Measurements from ENCODE around the gene TUBA8. TPM values are rescaled to one million over a fixed set of nuclear protein-coding genes. Genes with fewer than 3 reads are reported as not detected.
A peak's percentile ranks its signal among the peaks of the same experiment; 100 is the strongest.

The TUBA8 gene
- total RNA-seq, 3 donors from 2014 or later (not counting 1 experiment from before 2014, with no cell fraction given), result 1.2 to 3.7 (median 2.3) TPM

DNA sequence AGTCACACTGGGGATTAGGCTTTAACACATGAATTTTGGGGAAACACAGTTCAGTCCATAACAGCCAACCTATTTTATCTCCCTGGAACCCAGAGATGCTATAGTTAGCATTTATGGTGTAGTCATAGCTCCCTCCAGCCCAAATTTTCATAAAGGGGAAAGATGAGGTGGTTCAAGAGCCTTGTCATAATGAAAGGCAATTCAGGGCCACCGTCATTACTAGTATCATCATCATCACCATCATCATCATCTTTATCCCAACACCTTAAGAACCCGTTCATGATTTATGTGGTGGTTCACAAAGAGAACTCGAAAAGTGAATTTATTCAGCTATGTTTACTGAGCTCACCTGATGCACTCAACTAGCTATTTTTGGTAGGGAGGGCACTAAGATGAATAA is 2.4 kb upstream of the TUBA8 start:
- H3K4me3 Mint-ChIP-seq, result no peak overlapping the region
- no CpG with 5 or more reads among the region's 3 CpGs for WGBS (ENCODE audit: insufficient coverage)
- peaks cover 16 to 18% of the 10 kb centered on the region in 2 donors for H3K4me1 Mint-ChIP-seq
- DNase-seq, result no peak
- no peaks in the 10 kb centered on the region for H3K9me3 Mint-ChIP-seq
- TF ChIP-seq, protein P1, sequence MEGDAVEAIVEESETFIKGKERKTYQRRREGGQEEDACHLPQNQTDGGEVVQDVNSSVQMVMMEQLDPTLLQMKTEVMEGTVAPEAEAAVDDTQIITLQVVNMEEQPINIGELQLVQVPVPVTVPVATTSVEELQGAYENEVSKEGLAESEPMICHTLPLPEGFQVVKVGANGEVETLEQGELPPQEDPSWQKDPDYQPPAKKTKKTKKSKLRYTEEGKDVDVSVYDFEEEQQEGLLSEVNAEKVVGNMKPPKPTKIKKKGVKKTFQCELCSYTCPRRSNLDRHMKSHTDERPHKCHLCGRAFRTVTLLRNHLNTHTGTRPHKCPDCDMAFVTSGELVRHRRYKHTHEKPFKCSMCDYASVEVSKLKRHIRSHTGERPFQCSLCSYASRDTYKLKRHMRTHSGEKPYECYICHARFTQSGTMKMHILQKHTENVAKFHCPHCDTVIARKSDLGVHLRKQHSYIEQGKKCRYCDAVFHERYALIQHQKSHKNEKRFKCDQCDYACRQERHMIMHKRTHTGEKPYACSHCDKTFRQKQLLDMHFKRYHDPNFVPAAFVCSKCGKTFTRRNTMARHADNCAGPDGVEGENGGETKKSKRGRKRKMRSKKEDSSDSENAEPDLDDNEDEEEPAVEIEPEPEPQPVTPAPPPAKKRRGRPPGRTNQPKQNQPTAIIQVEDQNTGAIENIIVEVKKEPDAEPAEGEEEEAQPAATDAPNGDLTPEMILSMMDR (IDR thresholded peaks at IDR 0.05), result no peak
- peaks cover 9% of the 10 kb centered on the region for H3K27me3 ChIP-seq (ENCODE audit: control insufficient read depth, insufficient read depth, low read length)
- peaks cover 12 to 18% of the 10 kb centered on the region in 2 donors for H3K27me3 Mint-ChIP-seq (ENCODE audit: low read depth in 2 of 2)
- H3K4me1 ChIP-seq (ENCODE audit: control insufficient read depth, insufficient read depth, low read length), result peaks cover 22% of the 10 kb centered on the region
- no peak overlapping the region for H3K27ac ChIP-seq (ENCODE audit: low read length)
- no peaks in the 10 kb centered on the region for H3K36me3 ChIP-seq (ENCODE audit: control insufficient read depth, insufficient read depth, low read length)
- no peak overlapping the region for H3K4me3 ChIP-seq (ENCODE audit: low read length)
- no peak overlapping the region for H3K27ac Mint-ChIP-seq
- peaks cover 4% of the 10 kb centered on the region for H3K9me3 ChIP-seq (ENCODE audit: control insufficient read depth, insufficient read depth, low read length)
- intact Hi-C loops (cut with micrococcal nuclease), result no loop called here
- H3K36me3 Mint-ChIP-seq, result peaks cover 13% of the 10 kb centered on the region
- no peak for ATAC-seq

- peak overlapping the region; percentile 75 for H3K4me3 Mint-ChIP-seq
- no peak overlapping the region for H3K27ac ChIP-seq (ENCODE audit: low read length)
- H3K4me1 Mint-ChIP-seq, result peaks cover 27 to 31% of the 10 kb centered on the region in 2 donors
- peaks cover 12 to 18% of the 10 kb centered on the region in 2 donors for H3K27me3 Mint-ChIP-seq (ENCODE audit: low read depth in 2 of 2)
- peaks cover 13% of the 10 kb centered on the region for H3K36me3 Mint-ChIP-seq
- DNase-seq (no peak), ATAC-seq (no peak)
- peaks cover 36% of the 10 kb centered on the region for H3K4me1 ChIP-seq (ENCODE audit: control insufficient read depth, insufficient read depth, low read length)
- H3K9me3 ChIP-seq (ENCODE audit: control insufficient read depth, insufficient read depth, low read length), result peaks cover 4% of the 10 kb centered on the region
- WGBS (ENCODE audit: insufficient coverage), result 49% methylated on average over 14 of the region's 14 CpGs
- no peak overlapping the region for H3K27ac Mint-ChIP-seq
- H3K36me3 ChIP-seq (ENCODE audit: control insufficient read depth, insufficient read depth, low read length), result no peaks in the 10 kb centered on the region
- peaks cover 9% of the 10 kb centered on the region for H3K27me3 ChIP-seq (ENCODE audit: control insufficient read depth, insufficient read depth, low read length)
- TF ChIP-seq, protein P1 (IDR thresholded peaks at IDR 0.05), result no peak
- intact Hi-C loops (cut with micrococcal nuclease), result no loop called here
- H3K4me3 ChIP-seq (ENCODE audit: low read length), result no peak overlapping the region
- H3K9me3 Mint-ChIP-seq, result no peaks in the 10 kb centered on the region
Observed at GRCh38 chr22:18109410-18110193, 1.0 kb upstream of the TUBA8 start.

DNA sequence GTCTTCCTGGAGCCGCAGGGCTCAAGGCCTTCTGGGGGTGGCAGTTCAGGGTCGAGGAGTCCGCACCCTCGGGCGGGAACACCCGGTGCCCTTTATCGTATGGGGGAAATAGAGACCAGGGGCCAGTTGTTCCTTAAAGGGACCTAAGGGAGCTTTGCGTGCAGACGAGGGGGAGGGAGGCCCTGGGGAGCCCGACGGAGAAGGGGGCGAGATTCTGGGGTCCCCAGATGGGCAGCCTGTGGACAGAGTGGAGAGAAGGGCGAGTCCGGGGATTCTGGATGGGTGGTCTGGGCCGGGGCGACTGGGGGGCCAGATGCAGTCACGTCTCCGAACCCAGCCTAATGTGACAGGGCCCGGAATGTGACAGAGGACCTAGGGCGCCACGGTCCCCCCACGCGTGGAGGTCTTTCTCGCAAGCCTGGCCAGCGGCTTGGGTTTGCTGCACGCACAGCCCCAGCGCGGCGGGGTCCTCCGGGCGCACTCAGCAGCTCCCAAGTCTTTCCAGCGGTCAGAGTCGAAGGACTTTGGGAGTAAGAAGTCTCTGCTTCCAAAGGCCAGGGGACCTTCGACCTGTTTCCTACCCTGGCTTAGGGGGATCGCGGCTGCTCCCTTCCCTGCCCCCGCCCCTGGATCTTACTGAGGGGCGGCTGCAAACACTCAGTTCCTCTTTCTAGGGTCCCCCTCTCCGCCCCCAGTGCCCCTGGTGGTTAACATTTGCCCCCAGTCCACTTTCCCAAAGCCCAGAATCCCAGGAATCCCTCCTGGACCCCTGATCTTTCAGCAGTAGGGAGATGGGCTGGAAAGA is 547 bp downstream of the TUBA8 start:
- DNase-seq (no peak), ATAC-seq (no peak)
- Histone ChIP-seq H3K9me3 (ENCODE audit: control insufficient read depth, insufficient read depth, low read length) (no peaks in the 10 kb centered on the region), H3K4me1 (ENCODE audit: control insufficient read depth, insufficient read depth, low read length) (peaks cover 50% of the 10 kb centered on the region), H3K4me3 (ENCODE audit: low read length) (peak overlapping the region; percentile 31), H3K36me3 (ENCODE audit: control insufficient read depth, insufficient read depth, low read length) (no peaks in the 10 kb centered on the region), H3K27me3 (ENCODE audit: control insufficient read depth, insufficient read depth, low read length) (peaks cover 6% of the 10 kb centered on the region), H3K27ac (ENCODE audit: low read length) (no peak overlapping the region)
- H3K27ac Mint-ChIP-seq, result no peak overlapping the region
- no peaks in the 10 kb centered on the region for H3K9me3 Mint-ChIP-seq
- H3K4me3 Mint-ChIP-seq, result peak overlapping the region; percentile 69
- peaks cover under 1% of the 10 kb centered on the region for H3K36me3 Mint-ChIP-seq
- intact Hi-C loops (cut with micrococcal nuclease), result no loop called here
- TF ChIP-seq, protein P1 (IDR thresholded peaks at IDR 0.05), result no peak
- 37% methylated on average over 38 of the region's 39 CpGs for WGBS (ENCODE audit: insufficient coverage)
- H3K4me1 Mint-ChIP-seq, result peaks cover 24 to 33% of the 10 kb centered on the region in 2 donors
- H3K27me3 Mint-ChIP-seq (ENCODE audit: low read depth in 2 of 2), result peaks cover 12 to 15% of the 10 kb centered on the region in 2 donors
